Stimulated activated CD8-positive, alpha-beta memory T cell treated with anti-CD3 and anti-CD28 coated beads, Interleukin-4, amount 100 ng/mL, for 48 hours (primary cell): ENCODE data around the gene ANKRD33.

Experiments used
- DNase-seq: peaks from one replicate; pipeline ENCODE4 v3.0.0-alpha.2; 2020

Gene ANKRD33, protein sequence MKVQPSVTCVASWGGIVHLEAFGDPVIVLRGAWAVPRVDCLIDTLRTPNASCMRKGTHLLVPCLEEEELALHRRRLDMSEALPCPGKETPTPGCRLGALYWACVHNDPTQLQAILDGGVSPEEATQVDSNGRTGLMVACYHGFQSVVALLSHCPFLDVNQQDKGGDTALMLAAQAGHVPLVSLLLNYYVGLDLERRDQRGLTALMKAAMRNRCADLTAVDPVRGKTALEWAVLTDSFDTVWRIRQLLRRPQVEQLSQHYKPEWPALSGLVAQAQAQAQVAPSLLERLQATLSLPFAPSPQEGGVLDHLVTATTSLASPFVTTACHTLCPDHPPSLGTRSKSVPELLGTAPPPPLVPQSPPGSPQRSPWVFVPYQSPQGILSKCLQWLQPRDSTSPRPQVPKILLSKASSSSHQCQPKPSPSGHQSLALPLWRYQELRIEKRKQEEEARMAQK

DNA sequence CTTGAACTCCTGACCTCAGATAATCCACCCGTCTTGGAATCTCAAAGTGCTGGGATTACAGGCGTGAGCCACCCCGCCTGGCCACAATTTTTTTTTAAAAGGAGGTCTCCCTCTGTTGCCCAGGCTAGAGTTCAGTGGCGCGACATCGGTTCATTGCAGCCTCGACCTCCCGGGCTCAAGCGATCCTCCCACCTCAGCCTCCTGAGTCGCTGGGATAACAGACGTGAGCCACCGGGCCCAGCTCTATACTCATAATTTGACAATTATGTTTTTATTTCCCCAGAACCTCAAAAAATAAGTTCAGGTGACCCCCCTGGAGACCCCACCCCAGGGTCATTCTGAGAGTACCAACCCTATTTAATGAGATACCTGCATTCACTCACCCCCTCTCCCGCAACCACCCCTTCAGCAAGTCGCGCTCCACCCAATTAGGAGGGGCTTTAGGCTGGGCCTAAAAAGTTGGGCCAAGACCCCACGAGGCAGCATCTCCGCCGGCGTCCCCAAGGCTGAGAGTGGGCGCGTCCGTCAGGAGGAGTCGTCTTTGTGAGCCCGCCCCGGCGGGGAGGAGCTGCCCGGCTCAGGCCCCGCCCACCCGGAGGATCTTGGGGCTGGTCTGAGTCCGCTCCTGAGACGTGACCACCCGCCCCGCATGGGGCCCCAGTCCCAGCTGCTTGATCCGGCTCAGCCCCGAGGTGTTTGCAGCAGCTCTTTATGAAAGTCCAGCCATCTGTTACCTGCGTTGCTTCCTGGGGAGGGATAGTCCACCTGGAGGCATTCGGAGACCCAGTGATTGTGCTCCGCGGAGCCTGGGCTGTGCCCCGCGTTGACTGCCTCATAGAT, at the start of gene ANKRD33:
Gene ANKRD33, plus strand, starts transcription at position 628 of the 840 bp plus-strand sequence. Its CDS starts 84 bp downstream, at position 712.
- DNase-seq: peak; percentile 43

DNA sequence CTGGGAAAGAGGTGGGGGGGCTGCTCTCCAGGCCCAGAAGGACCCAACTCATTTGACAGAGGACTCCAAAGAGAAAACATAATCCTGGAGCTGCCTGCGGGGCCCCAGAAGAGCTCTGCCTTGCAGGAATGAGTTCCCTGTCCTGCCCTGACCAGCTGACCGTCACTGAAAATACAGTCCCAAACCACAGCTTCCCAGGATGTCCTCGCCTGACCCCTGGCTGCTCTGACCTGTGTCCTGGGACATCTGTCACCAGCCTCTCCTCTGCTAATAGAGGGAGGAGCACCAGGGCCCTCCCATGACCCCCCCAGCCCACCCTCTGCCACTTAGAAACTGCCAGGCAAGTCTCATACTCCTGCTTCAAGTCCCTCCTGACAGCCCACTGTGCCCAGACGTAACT, 49.1 kb upstream of the ANKRD33 start:
- DNase-seq: no peak

DNA sequence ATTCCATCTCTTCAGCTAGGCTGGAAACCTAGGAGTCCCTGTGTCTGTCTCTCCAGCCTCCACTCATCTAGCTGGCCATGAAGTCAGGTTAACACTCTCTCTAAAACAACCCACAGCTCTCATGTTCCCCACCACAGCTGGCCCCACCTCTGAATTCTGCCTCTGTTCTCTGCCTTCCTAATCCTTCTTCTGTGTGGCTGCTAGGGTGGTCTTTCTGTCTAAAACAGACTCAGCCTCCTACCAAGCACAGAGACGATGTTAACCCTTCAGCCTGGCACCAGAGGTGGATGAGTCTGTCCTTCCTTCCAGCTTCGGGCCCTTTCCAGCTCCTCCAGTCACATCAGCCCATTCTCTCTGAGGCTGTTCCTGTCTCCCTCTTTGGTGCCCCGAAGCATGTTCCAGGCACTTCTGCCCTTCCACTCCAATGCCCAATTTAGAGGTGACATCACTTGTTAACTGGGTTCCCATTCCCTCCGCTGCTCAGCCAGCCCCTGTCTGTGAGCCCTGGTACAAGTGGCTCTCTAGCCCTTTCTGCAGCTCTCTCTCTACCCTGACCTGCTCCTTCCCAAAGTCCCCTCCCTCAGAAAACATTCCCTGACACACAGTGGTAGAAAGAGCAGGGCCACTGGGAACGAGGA, 48.5 kb upstream of the ANKRD33 start:
- no peak for DNase-seq

DNA sequence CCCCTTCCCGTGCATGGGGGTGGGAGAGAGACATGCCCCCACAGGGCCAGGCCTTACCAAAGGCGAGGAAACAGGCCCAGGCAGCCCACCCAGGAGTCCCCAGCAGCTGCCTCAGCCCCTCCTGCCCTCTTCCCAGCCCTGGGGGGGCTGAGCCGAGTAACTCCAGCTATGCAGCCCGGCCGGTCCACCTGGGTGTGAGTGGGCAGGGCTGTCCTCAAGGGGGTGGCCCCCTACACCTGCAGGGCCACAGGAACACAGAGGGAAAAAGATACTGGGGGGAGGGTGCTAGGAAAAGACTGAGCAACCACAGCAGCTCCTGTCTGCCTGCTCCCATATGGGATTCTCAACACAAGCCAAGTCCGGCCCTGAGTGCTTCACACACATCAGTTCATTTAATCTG, 46.9 kb upstream of the ANKRD33 start:
- no peak for DNase-seq

DNA sequence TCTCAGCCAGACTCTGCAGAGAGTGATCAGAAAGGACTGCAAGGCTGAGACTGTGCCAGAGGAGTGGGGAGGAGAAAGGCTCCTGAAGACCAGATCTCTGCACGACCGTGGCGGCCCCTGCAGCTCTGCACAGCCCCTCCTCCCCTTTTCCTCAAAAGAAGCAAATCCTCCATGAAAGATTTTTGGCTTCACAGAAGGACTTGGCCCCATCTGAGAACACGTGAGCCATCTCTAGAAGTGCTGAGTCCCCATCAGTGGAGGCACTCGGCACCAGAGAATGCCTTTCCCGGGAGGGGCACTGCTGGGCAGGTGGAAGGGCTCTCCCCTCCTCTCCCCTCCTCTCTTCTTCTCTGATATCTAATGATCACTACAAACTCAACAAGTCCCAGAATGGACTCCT, 46.2 kb upstream of the ANKRD33 start:
- DNase-seq: no peak

DNA sequence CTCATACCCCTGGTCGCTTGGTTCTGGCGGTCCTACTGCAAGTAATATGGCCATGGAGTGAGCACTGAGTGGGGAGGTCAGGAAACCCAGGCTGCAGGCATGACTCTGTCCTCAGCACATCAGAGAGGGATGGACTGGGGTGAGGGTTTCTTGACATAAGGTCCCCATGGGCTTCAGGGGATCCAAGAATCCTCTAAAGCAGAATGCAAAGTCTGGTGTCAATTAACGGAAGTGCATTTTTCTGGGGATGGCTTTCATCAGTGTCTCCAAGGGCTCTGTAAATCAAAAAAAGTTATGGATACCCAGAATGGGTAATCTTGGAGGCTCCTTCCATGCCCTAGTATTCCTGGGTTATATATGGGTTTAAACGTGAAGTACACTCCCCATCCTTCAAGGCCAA, 43.0 kb upstream of the ANKRD33 start:
- no peak for DNase-seq

DNA sequence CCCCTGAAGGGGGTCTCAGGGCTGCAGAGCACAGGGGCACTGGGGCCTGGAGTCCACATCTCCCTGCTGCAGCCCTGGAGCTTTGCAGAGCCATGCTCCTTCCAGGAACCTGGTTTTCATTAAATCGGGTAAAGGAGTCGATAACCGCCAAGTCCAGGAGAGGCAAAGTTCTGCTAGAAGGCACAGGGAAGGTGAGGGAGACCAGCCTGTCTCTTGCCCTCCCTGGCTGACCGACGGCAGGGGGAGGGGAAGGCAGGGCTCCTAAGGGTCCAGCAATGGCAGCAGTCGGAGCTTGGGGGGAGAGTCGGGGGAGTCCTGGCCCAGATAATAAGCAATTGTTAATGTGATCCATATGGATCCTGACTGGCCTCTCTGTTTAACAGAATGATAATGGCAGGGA, 42.4 kb upstream of the ANKRD33 start:
- no peak for DNase-seq

DNA sequence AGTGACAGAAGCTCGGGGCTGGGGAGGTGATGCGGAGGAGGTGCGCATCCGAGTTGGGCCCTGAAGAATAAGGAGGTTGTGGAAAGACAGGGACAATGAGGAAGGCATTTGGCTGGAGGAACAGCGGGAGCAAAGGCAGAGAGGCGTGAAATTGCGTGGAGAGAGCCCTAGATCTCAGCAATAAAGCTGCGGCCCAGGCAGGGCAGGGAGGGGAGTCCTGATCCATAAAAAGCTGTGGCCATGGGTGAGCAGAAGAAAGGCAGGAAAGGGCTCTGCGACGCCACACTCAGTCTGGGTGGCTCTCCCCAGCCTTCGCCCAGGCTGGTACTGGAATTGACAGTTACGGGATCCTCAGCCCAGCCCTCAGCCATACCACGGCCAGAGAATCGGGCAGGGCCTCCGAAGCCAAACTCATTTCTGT, 41.6 kb upstream of the ANKRD33 start:
- DNase-seq: no peak

DNA sequence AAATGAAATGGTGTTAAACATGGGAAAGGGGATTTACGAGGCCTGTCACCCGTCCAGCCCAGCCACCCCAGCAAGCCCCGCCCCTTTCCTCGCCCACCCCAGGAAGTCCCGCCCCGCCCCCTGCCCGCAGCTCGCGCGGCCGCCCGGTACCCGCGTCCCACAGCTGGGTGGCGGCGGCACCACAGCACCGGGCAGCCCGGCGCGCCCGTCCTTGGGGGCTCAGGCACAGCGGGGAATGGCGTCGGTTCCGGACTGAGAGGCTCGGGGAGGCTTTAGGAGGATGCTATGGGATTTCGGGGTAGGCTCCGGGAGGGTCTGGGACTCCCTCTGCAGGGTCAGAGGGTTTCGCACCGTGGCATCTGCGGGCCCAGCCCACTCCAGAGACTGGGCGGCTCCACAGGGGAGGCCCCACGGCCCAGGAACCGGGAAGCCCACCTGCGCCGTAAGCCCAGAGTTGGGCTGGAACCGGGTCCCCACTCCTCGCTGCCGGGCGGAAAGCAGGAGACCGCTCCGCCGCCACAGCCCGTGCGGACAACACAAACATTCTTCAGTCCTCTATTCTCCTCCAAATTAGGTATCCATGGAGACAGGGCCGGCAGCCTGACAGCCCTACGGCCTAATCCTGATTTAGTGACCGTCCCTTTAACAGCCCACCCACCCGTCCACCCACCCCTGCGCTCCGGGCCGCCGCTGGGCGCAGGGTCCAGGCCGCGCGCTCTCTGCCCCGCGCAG, 40.8 kb upstream of the ANKRD33 start:
- DNase-seq: peak; percentile 73

DNA sequence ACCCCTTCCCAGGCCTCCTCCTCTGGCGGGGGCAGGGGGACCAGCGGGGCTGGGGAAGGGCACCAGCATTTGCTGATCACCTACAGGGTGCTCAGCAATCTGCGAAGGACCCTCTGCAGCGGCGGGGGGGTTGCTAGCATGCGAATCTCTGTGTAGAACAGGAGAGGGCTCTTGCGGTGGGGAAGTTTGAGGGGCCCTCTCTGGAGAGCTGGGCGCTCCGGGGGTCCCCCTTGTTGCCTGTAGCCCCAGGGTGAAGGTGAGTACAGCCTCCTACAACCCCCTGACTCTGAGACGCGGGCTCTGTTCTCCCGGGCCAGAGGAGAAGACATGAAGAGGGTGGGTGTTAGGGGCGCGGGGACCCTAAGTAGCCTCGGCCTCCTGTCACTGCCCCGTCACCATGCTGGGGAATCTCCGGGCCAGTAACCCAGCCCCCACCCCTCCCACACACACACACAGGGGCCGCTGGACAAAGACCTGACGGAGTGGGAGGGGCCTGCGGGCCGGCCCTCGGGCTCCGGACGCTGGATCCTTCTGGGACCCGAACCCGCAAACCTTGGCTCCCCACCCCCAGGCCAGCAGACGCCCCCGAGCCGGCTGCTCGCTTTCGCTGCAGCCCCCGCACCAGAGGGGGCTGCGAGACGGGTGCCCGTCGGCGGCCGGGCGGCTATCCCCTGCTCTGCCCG, 40.1 kb upstream of the ANKRD33 start:
- no peak for DNase-seq

DNA sequence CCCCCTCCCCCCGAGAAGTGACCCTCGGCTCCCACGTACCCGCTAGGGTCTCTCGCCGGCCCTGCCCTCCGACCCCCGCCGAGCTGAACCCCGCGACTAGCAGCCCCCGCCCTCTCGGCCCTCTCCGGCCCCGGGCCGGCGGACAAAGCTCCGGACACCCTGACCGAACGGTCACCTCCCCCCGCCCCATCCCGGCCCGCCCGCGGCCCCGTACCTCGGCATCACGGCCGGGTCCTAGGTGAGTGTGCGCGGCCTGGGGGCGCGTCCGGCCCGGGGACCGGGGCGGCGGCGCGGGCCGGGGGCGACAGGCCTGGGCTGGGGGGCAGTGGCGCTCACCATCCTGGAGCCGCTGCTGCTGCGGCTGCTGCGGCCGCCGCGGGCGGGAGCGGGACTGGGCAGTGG, 39.6 kb upstream of the ANKRD33 start, which contains the start of gene FIGNL2:
Gene FIGNL2, minus strand, starts transcription at position 393 of the 402 bp plus-strand sequence. CDS start 26,305 bp downstream, outside the sequence.
- no peak for DNase-seq

DNA sequence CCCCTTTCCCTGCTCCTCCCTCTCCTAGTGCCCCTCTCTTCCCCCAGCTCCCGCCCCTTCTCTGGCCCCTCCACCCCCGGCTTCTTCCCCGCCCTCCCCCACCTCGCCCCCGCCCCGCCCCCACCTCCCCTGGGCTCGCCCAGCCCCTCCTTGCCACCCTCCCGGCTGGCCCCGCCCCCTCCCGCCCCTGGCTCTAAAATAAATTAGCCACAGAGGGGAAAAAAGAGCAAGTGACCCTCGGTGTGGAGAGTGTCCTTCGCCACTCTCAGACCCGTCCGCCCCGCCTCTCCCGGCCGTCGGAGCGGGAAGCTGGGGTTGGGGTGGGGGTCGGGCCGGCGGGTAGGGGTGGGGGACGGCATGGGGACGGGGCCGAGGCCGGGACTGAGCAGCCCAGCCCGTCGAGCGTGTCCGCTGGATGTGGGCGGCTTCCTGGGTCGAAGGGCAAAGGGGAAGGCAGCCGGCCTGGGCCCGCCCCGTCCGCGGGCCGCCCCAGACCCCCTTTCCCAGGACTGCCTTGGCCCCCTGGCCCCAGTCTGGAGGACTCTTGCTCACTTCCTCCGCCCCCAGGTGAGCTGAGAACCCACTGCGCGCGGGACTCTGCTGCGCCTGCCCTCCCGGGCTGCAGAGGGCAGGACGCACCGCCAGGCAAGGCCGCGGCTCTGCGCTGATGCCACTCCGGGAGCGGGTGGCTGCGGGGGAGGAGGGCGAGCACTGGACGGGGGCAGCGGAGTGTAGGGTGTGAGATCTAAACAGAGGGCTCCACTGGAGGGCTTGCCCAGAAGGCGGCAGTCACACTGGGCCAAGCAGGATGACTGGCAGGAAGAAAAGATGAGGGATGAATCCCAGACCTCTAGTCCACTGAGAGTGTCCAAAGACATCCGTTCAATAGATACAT, 38.8 kb upstream of the ANKRD33 start:
- no peak for DNase-seq

DNA sequence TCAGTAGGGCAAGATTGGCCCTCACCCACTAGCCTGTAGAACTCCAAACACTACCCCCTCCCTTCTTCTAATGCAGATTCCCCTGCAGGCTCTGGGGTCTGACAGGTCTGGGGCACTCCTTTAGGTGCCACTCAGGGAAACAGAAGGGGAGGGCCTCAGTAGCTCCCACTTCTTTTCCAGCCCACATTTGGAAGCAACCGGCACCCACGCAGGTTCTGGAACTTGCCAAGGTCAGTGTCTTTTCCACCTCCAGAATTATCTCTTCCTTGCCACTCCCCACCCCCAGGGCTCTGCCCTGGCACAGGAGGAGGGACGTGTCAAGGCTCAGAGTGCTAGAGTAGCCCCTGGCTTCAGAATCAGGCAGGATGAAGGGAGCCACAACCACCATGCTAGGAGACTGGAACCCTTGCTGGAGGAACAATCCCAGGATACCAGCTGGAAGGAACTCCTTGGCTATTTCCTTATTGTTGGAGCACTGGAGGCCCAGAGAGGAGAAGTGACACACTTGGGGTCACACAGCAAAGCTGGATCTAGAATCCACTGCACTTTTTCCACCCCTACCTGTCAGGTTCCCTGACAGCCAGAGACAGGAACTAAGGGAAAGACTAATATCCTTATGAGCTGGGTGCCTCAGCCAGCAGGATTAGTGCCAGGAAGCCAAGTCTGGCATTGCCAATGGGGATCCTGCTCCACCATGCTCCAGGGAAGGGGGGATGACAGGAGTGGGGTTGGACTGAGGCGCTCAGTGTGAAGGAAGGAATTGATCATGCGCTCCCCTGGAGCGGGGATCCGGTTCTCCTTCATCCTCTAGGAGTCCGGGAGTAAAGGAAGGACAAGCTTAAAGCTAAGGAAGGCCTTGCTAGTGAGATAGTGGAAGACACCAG, 37.6 kb upstream of the ANKRD33 start:
- DNase-seq: no peak

DNA sequence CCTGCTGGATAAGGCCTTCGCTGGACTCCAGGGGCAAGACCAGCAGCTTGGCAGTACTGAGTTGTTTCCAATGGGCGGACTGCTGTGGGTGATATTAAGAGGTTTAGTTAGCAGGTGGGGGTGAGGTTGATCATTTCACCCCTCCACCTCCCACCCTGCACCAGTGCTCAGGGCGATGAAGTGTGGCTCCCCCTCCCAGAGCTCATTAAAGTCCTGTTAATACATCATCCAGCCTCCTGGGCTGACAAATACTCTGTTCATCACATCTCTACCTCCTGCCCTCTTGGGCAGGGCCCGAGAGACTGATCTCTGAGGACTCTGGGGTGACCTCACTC, 37.0 kb upstream of the ANKRD33 start:
- no peak for DNase-seq

DNA sequence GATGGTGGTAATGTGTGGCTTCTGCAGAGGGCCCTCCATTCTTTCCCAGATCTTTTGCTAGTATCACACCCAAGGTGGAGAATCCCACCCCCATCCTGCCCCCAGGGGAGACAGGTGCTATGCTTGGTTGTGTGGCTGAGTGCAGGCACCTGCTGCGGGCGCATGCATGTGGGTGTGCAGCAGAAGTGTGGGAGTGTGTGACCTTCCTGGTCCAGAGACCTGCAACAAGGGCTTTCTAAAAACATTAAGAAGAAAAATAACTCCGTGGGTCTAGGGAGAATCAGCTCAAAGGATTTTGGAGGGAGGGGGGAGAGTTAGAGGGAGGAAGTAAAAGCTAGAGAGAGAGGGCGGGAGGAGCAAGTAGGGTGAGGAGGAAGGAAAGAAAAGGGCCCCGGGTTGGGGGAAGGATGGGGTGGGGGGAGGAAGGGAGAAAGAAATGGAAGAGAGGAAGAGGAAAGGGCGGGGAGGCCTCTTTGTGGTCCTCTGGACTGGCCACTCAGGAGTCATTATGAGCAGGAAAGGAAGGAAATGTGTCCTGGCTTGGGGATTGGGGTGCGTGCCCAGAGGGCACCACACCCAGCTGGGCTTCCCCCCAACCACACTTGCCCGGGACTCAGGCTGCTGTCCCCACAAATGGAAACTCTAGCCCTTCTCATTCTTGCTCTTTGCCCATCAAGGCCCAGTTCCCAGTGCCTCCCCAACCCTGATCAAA, 36.3 kb upstream of the ANKRD33 start:
- DNase-seq: no peak

DNA sequence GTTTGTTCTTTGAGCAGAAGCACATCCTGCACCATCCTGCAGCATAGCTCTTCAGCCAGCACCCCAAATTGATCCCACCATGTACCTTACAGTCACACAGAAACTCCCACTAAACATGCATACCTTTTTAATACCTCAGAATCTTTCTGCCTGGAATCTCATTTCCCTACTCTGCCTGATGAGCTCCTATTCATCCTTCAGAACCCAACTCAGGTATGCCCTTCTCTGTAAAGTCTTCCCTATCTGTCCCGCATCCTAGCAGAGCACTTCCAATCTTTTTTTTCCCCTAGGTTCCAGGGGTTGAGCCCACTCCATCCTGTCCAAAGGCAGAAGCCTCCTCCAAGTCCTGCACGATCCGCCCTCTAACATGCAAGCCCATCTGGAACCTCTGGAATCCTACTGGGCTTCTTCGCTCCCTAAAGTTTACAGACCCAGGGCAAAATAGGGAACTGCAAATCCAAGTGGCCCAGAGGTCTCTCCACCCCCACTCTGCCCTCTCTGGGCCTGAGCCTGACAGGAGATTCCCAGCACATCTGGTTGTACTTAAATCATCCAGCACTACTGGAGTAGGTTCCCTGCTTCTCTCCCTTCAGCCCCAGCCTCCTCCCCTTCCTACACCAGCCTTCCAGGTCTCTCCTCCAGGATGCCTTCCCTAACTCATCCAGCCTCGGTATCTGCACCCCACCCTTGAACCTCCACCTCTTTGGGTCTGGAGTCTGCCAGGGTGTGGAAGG, 35.3 kb upstream of the ANKRD33 start:
- no peak for DNase-seq

DNA sequence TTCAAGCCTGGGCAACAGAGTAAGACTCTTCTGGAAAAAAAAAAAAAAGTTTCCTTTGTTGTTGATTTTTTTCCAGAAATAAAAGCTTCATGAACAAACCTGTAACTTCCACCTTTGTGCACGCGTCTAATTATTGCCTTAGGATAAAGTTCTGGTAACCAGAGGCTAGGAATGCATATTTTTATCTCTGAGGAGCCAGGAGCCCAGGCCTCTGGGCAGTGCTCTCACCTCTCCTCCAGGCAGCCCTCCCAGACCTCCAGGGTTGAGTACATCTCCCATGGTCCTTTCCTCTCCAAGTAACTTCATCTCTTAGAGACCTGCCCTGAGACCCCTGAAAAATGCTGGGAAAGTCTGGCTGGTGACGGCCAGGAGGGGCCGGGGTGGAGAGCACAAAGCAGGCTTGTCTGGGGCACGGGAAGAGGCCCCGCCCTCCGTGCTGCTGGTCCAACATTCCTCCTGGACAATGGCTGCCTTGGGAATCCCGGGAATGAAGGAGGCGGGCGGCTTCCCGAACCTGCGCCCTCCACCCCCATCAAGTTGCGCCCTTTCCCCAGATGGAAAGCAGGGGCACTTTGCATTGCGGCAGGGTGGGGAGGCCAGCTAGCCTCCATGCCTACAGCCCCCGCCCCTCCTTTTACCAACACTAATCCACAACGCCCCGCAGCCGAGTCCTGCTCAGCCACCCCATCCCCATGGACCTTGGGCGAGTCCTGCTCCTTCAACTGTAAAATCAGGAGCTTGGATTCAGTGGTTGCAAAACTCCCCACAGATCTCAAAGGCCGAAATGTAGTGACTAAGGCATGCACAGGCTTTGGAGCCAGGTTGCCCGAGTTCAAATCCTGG, 32.1 kb upstream of the ANKRD33 start:
- no peak for DNase-seq

DNA sequence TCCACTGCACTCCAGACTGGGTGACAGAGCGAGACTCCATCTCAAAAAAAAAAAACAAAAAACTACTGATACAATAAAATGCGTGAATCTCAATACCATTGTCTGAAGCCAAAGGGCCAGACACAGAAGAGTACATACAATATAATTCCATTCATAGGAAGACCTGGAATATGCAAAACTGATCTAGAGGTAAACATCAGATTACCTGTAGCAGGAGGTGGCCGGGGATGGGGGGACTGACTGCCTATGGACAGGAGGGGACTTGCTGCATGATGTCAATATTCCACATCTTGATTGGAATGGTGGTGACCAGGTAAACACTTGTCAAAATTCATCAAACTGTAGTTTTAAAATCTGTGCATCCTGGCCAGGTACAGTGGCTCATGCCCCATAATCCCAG, 26.9 kb upstream of the ANKRD33 start:
- DNase-seq: no peak
